C4-2B (cell line): Measurements from ENCODE around the gene MOCOS.

Experiments used
- H3K27ac ChIP-seq: fragments of 450-650 bp; 2 replicates; pipeline ENCODE4 v1.5.1; 2017
- CTCF ChIP-seq: fragments of 450-650 bp; conservative IDR thresholded peaks from 2 replicates; pipeline ENCODE4 v1.5.1; 2017; ENCODE audit warnings: mild to moderate bottlenecking
- ZFX ChIP-seq: fragments of 450-650 bp; IDR thresholded peaks from 2 replicates; pipeline ENCODE4 v1.6.1; 2017

Gene MOCOS

GRCh38 chr18:36287653-36288052, 100.4 kb downstream of the MOCOS start:
- no peak for TF ChIP-seq CTCF
- TF ChIP-seq ZFX = no peak
- H3K27ac ChIP-seq = no peak overlapping the region

DNA sequence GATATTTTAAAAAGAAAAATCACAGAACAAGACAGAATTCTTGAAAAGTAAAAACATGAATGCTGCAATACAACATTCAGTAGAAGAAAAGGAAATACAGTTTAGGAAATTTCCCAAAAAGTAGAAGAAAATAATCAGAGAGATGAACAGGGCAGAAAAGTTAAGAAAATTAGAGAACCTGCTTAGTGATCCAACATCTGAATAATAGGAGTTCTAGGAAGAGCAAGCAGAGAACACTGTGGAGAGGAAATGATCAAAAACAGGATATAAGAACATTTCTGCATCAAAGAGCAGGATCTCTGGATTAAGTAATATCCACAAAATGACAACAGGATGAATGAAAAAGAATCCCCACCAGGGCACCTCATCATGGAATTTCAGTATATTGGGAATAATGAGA, 101.4 kb downstream of the MOCOS start:
- no peak for TF ChIP-seq ZFX
- no peak for TF ChIP-seq CTCF
- no peak overlapping the region for H3K27ac ChIP-seq

GRCh38 chr18:36294031-36294430, 106.7 kb downstream of the MOCOS start:
- no peak overlapping the region for H3K27ac ChIP-seq
- TF ChIP-seq CTCF (no peak), ZFX (no peak)

GRCh38 chr18:36295214-36295613, 107.9 kb downstream of the MOCOS start:
- TF ChIP-seq ZFX = no peak
- TF ChIP-seq CTCF = no peak
- H3K27ac ChIP-seq = no peak overlapping the region

DNA sequence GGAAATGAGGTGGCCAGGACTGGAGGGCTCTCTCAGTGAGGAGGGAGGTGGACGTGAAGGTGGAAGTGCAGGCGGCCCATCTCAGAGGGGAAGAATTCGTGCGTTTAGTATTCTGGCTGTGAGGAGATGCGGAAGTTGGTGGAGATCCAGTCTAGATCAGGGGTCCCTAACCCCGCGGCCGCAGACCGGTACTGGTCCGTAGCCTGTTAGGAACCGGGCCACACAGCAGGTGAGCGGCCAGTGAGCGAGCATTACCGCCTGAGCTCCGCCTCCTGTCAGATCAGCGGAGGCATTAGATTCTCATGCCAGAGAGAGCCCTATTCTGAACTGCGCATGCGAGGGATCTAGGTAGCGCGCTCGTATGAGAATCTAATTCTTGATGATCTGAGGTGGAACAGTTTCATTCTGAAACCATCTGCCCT, 108.6 kb downstream of the MOCOS start:
- H3K27ac ChIP-seq = no peak overlapping the region
- TF ChIP-seq CTCF (no peak), ZFX (no peak)

DNA sequence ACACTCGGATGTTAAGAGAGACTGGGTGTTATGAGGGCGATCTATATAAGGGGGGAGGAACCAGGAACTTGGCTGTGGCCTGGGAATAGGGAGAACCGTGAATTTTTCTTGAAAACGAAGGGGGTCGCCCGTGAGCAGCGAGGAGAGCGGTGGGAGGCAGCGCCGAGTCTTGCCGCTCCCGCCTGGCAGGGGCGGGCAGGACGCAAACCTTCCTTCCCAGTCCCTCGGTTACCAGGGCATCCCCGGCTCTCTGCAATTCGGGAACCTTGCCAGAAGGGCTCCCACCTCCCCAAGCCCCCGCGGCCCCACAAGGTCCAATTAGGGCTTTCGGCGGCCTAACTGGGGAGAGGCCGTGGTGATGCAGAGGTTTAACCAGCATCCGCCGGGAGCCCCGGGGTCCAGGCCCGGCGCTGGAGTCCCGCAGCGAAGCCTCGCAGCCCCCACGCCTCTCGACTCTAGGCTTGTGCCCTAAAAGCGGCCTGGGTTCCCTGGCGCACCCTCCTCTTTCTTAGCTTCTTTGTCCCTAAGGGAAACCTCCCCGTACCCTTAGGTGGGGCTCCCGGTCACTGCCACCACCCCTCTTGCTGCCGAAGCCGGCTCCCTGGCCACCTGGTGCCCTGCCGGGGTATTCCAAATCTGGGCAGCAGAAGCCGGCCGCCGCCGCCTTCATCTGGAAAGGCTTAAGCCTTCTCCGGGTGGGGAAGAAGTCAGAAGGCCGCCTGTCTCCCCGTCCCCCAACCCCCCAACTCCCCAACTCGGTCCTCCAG, 109.5 kb downstream of the MOCOS start:
- H3K27ac ChIP-seq = peak overlapping the region; percentile 9; the same call in 1 of the 2 replicates

More for the DNA sequence above, 109.5 kb downstream of the MOCOS start:
- TF ChIP-seq ZFX = no peak
- peak; percentile 22 for TF ChIP-seq CTCF
